Right atrium auricular region (tissue), 2 donors: ENCODE results near the gene LDHB. TPM values are rescaled to one million over a fixed set of nuclear protein-coding genes. Genes with fewer than 3 reads are reported as not detected.
"Not testable (repeated sequence)": the region's sequence is repeated elsewhere in the genome, so short reads cannot be mapped to it uniquely, and the experiment has no call there.

ENCODE experiments used
- DNase-seq: peaks from one replicate; pipeline ENCODE4 v3.0.0-alpha.2; 2019; ENCODE audit warnings: low spot score
- H3K27ac ChIP-seq, 2 donors: fragments of 200-600 bp; sonication (generic); 1 replicate in 1 of 2; 2 replicates in 1 of 2; pipeline ENCODE4 v1.5.1; 2016 to 2019
- H3K27me3 ChIP-seq, 2 donors: fragments of 200-600 bp; sonication (generic); one replicate each; pipeline versions ENCODE4 v1.5.1 to v1.6.0; 2017 to 2019
- H3K36me3 ChIP-seq: fragments of 200-600 bp; sonication (generic); one replicate; pipeline ENCODE4 v1.5.1; 2016
- H3K4me1 ChIP-seq, 2 donors: fragments of 200-600 bp; sonication (generic); one replicate each; pipeline versions ENCODE4 v1.5.1 to v1.6.0; 2017 to 2019
- H3K4me3 ChIP-seq, 2 donors: fragments of 200-600 bp; sonication (generic); 1 replicate in 1 of 2; 2 replicates in 1 of 2; pipeline ENCODE4 v1.5.1; 2017 to 2019; ENCODE audit warnings: mild to moderate bottlenecking in 1 of 2, moderate library complexity in 1 of 2
- H3K9me3 ChIP-seq, 2 donors: fragments of 200-600 bp; sonication (generic); one replicate each; pipeline ENCODE4 v1.5.1; 2019
- total RNA-seq, 2 donors: library from RNA; depleted of rRNA; stranded (reverse); fragments of >200 nt; gene quantifications; one replicate each; pipeline ENCODE4 v1.1.0, GENCODE V29; 2016
- TF ChIP-seq, protein P1 (sequence below), 2 donors: fragments of 200-600 bp; sonication (generic); IDR thresholded peaks; one replicate each; pipeline ENCODE4 v1.5.1; 2019; ENCODE audit warnings: antibody characterized with exemption in 2 of 2

LDHB gene
- total RNA-seq, 2 donors from 2014 or later = 727 to 1,254 TPM

DNA sequence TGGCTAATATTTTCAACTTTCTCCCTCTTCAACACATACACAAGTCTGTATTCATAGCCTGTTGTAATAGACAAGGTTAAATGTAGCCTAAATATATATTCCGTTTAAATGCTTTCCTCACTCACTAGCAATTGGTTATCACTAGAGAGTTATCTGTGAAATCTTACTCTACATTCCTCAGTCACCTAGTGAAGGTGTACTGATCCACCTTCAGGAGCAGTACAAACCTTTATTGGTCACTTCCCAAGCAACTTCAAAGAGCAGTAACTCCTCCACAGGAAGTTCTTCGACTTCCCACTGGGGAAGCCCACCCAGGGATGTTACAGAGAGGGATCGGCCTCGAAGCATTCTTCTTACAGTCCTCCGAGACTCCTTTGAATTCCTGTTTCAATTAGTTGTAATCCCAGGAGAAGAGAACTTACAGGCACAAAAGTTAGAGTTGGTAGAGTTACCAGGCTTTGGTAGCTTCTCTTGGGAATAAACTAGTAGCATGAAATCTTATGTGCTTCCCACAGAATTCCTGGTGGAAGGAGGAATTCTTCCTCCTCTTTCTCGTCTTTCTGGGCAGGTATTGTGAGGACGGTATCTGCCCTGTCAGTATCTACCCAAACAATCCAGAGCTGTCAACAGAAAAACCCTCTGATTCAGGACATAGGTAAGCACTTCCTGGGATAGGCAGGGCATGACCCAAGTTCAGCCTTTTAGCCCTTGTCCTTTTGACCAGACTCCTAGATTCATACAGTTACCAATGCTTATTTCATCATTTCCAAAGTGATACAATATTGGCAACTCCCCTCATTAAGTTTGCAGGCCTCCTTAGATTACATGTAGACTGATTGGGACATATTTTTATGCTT lies 53.2 kb downstream of the LDHB start, which contains the start of gene GYS2:
GYS2 (minus strand) TSS at position 603 of the 857 bp plus-strand sequence; CDS start at position 348, 255 bp downstream.
- Histone ChIP-seq H3K4me3 (no peak within 1 kb of the TSS), H3K27ac (no peak within 1 kb of the TSS), H3K4me1 (no peaks in the 10 kb centered on the region), H3K27me3 (no peaks in the 10 kb centered on the region), H3K9me3 (no peaks in the 10 kb centered on the region), H3K36me3 (no peaks in the 10 kb centered on the region)
- DNase-seq = no peak
- TF ChIP-seq, protein P1, sequence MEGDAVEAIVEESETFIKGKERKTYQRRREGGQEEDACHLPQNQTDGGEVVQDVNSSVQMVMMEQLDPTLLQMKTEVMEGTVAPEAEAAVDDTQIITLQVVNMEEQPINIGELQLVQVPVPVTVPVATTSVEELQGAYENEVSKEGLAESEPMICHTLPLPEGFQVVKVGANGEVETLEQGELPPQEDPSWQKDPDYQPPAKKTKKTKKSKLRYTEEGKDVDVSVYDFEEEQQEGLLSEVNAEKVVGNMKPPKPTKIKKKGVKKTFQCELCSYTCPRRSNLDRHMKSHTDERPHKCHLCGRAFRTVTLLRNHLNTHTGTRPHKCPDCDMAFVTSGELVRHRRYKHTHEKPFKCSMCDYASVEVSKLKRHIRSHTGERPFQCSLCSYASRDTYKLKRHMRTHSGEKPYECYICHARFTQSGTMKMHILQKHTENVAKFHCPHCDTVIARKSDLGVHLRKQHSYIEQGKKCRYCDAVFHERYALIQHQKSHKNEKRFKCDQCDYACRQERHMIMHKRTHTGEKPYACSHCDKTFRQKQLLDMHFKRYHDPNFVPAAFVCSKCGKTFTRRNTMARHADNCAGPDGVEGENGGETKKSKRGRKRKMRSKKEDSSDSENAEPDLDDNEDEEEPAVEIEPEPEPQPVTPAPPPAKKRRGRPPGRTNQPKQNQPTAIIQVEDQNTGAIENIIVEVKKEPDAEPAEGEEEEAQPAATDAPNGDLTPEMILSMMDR (IDR thresholded peaks at IDR 0.05) = no peak

DNA sequence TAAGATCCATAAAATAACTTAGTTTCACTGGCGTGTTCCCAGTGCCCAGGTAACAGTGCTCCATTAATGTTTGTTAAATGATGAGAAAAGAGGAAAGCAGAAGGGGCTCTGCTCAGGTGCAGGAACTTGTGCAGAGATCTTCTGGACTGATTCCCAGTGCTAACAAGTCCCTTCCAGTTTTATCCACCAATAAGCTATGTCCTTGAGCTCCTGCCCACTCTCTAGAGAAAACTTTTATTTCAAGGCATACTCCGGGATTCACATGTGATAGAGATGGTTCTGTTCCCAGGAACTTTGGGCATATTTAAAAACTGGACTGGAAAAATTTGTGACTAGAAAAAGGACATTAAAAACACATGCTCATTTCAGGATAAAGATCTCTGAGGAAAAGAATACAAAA lies 54.9 kb downstream of the LDHB start:
- Histone ChIP-seq H3K27ac (no peak overlapping the region), H3K4me3 (no peak overlapping the region), H3K4me1 (no peaks in the 10 kb centered on the region), H3K36me3 (no peaks in the 10 kb centered on the region), H3K27me3 (no peaks in the 10 kb centered on the region), H3K9me3 (no peaks in the 10 kb centered on the region)
- TF ChIP-seq, protein P1 (IDR thresholded peaks at IDR 0.05) = no peak
- DNase-seq = no peak

DNA sequence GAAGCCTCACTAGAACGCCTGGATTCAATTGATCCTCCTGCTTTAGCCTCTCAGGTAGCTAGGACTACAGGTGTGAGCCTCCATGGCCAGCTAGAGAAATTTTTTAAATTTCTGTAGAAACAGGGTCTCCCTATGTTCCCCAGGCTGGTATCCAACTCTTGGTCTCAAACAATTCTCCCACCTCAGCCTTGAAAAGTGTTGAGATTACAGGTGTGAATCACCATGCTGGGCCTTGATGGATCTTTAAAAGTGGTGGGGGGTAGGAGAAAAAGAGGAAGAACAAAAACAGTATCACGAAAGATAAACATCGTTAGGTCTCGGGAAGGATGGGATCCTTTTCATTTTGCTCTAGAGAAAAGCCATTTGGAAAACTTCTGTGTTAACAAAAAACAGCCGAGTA lies 57.4 kb downstream of the LDHB start:
- Histone ChIP-seq H3K4me1 (no peaks in the 10 kb centered on the region), H3K36me3 (no peaks in the 10 kb centered on the region), H3K27me3 (no peaks in the 10 kb centered on the region), H3K27ac (no peak overlapping the region), H3K9me3 (no peaks in the 10 kb centered on the region), H3K4me3 (no peak overlapping the region)
- TF ChIP-seq, protein P1 (IDR thresholded peaks at IDR 0.05) = no peak
- no peak for DNase-seq

DNA sequence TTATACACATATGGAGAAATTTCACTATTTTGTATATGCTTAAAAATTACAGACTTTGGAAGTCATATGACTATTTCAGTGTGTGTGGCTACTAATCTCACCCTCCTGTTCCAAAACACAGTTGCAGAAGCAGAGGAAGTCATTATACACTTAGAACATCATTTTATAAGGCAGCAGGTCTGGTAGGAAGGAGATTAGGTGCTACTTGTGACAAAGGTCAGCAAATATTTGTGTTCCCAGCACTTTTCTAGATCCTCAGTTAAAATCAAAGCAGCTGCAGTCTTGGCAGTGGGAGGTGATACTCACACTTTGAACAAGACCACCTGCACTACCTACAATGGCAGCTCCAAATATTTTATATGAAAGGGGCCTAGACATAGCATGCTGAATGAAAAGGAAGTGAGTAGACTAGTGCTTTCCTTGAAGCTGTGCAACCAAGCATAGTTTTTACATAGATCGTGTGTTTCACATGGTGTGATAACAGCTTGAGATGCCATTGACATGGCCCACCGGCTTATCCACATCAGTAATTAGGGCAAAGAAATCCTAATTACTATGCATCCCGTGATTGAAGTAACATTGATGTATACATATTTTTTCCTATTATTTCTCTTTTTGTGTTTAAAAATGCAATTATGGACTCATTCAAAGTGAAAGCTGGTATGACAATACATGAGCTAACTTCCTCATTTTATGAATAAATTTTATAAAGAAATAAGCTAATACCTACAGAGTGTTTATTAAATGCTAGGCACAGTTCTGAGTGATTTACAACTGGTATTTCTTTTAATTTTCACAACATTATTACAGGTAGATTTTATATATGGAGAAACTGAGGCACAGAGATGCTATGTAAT lies 58.3 kb downstream of the LDHB start:
- no peaks in the 10 kb centered on the region for H3K36me3 ChIP-seq
- no peak for DNase-seq
- no peaks in the 10 kb centered on the region for H3K4me1 ChIP-seq
- H3K9me3 ChIP-seq = no peaks in the 10 kb centered on the region
- no peak overlapping the region for H3K4me3 ChIP-seq
- no peaks in the 10 kb centered on the region for H3K27me3 ChIP-seq
- TF ChIP-seq, protein P1 (IDR thresholded peaks at IDR 0.05) = no peak
- no peak overlapping the region for H3K27ac ChIP-seq

DNA sequence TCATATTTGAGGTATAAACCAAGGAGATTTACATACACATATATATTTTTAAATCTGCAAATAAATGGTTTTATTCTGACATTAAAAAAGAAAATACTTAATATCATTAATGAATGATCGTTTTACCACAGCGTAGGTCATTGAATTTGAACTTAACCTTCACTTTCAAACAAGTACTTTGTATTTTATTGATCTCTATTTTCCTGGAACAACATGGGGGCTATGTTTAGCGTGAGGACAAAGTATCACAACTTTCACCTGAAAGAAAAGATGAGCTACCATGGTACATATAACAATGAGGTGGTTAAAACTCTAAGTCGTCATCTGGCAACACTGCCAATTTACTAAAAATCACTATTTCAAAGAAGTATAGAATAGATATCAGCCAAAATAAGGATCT lies 59.0 kb downstream of the LDHB start:
- Histone ChIP-seq H3K4me1 (no peaks in the 10 kb centered on the region), H3K9me3 (no peaks in the 10 kb centered on the region), H3K36me3 (no peaks in the 10 kb centered on the region), H3K27me3 (no peaks in the 10 kb centered on the region), H3K4me3 (no peak overlapping the region), H3K27ac (no peak overlapping the region)
- no peak for DNase-seq
- TF ChIP-seq, protein P1 (IDR thresholded peaks at IDR 0.05) = no peak

DNA sequence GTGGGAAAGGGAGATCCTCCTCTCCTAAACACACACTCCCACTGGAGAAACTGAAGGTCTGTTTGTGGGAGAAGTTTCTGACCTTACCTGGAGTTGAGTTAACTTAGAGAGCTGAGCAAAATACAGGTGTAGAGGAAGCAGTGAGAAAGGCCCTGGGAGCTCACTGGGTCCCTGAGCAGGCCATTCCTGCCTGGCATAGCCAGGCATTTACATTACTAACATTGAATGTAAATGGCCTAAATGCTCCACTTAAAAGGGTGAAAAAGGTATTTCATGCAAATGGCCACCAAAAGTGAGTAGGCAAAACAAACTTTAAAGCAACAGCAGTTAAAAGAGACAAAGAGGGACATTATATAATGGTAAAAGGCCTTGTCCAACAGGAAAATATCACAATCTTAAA lies 62.3 kb downstream of the LDHB start:
- not testable (repeated sequence) for H3K36me3 ChIP-seq, DNase-seq, H3K27ac ChIP-seq, H3K4me3 ChIP-seq, H3K4me1 ChIP-seq, H3K27me3 ChIP-seq
- H3K9me3 ChIP-seq = peaks cover 0 to 19% of the 10 kb centered on the region in 2 donors
